ENCODE data around the gene SCYGR7. TPM values are rescaled to one million over a fixed set of nuclear protein-coding genes. Genes with fewer than 3 reads are reported as not detected.

The SCYGR7 gene
- total and polyA plus RNA-seq, 2 of the 13 experiments (the other 11 are each of a cell fraction or from before 2014, with no cell fraction given): not detected

DNA sequence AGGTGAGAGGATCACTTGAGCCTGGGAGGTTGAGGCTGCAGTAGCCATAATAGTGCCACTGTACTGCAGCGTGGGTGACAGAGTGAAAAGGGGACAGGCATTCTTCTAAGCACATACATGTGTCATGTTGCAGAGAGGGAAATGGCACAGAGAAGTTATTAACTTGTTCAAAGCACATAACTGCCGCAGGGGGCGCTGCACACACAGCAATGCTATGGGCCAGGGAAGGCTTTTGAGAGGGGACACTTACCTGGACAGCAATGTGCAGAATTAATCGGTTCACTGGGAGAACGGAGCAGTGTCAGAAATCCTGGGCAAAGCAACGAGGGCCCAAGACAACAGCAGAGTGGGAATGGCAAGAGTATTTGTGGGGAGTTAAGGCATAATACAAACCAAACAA lies 19.9 kb downstream of the SCYGR7 start (continued):
- TF ChIP-seq CBX5 (CRISPR knock-in tag; IDR thresholded peaks at IDR 0.05; ENCODE audit: borderline replicate concordance) (peak; percentile 24; the same call in 1 of the 2 replicates), IRF2 (CRISPR knock-in tag; IDR thresholded peaks at IDR 0.05) (no peak), CREB1 (IDR thresholded peaks at IDR 0.05) (no peak), CREB1 (CRISPR knock-in tag; IDR thresholded peaks at IDR 0.05) (no peak), SATB2 (CRISPR knock-in tag; IDR thresholded peaks at IDR 0.05) (no peak), ZNF138 (CRISPR knock-in tag; IDR thresholded peaks at IDR 0.05; ENCODE audit: low read depth) (no peak), CREM (IDR thresholded peaks at IDR 0.05) (no peak), CREM (CRISPR knock-in tag; IDR thresholded peaks at IDR 0.05) (no peak), XRCC5 (optimal IDR thresholded peaks at IDR 0.05; ENCODE audit: low read length) (peak; percentile 56), ZNF564 (CRISPR knock-in tag; IDR thresholded peaks at IDR 0.05) (no peak), ZNF619 (CRISPR knock-in tag; IDR thresholded peaks at IDR 0.05) (no peak), STAG1 (CRISPR knock-in tag; IDR thresholded peaks at IDR 0.05) (peak; percentile 71), ZSCAN25 (CRISPR knock-in tag; IDR thresholded peaks at IDR 0.05) (no peak), ZNF761 (CRISPR knock-in tag; conservative IDR thresholded peaks at IDR 0.05) (no peak), SP1 (IDR thresholded peaks at IDR 0.05) (no peak), SP1 (CRISPR knock-in tag; IDR thresholded peaks at IDR 0.05) (no peak), NFATC3 (CRISPR knock-in tag; IDR thresholded peaks at IDR 0.05) (no peak), RAD21 (CRISPR knock-in tag; IDR thresholded peaks at IDR 0.05) (peak; percentile 44; the same call in 1 of the 2 replicates), ZNF446 (CRISPR knock-in tag; IDR thresholded peaks at IDR 0.05) (no peak), TOE1 (CRISPR knock-in tag; IDR thresholded peaks at IDR 0.05) (no peak), ZNF841 (CRISPR knock-in tag; IDR thresholded peaks at IDR 0.05; ENCODE audit: borderline replicate concordance) (no peak), BORCS8-MEF2B (CRISPR knock-in tag; IDR thresholded peaks at IDR 0.05) (no peak), PCBP1 (IDR thresholded peaks at IDR 0.05; ENCODE audit: borderline replicate concordance, low read depth, low read length) (no peak)
- TF ChIP-seq, protein P1, sequence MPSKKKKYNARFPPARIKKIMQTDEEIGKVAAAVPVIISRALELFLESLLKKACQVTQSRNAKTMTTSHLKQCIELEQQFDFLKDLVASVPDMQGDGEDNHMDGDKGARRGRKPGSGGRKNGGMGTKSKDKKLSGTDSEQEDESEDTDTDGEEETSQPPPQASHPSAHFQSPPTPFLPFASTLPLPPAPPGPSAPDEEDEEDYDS (CRISPR knock-in tag; IDR thresholded peaks at IDR 0.05): no peak
- TF ChIP-seq, protein P2, sequence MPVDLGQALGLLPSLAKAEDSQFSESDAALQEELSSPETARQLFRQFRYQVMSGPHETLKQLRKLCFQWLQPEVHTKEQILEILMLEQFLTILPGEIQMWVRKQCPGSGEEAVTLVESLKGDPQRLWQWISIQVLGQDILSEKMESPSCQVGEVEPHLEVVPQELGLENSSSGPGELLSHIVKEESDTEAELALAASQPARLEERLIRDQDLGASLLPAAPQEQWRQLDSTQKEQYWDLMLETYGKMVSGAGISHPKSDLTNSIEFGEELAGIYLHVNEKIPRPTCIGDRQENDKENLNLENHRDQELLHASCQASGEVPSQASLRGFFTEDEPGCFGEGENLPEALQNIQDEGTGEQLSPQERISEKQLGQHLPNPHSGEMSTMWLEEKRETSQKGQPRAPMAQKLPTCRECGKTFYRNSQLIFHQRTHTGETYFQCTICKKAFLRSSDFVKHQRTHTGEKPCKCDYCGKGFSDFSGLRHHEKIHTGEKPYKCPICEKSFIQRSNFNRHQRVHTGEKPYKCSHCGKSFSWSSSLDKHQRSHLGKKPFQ (CRISPR knock-in tag; IDR thresholded peaks at IDR 0.05; ENCODE audit: insufficient replicate concordance): no peak
- TF ChIP-seq, protein P3, sequence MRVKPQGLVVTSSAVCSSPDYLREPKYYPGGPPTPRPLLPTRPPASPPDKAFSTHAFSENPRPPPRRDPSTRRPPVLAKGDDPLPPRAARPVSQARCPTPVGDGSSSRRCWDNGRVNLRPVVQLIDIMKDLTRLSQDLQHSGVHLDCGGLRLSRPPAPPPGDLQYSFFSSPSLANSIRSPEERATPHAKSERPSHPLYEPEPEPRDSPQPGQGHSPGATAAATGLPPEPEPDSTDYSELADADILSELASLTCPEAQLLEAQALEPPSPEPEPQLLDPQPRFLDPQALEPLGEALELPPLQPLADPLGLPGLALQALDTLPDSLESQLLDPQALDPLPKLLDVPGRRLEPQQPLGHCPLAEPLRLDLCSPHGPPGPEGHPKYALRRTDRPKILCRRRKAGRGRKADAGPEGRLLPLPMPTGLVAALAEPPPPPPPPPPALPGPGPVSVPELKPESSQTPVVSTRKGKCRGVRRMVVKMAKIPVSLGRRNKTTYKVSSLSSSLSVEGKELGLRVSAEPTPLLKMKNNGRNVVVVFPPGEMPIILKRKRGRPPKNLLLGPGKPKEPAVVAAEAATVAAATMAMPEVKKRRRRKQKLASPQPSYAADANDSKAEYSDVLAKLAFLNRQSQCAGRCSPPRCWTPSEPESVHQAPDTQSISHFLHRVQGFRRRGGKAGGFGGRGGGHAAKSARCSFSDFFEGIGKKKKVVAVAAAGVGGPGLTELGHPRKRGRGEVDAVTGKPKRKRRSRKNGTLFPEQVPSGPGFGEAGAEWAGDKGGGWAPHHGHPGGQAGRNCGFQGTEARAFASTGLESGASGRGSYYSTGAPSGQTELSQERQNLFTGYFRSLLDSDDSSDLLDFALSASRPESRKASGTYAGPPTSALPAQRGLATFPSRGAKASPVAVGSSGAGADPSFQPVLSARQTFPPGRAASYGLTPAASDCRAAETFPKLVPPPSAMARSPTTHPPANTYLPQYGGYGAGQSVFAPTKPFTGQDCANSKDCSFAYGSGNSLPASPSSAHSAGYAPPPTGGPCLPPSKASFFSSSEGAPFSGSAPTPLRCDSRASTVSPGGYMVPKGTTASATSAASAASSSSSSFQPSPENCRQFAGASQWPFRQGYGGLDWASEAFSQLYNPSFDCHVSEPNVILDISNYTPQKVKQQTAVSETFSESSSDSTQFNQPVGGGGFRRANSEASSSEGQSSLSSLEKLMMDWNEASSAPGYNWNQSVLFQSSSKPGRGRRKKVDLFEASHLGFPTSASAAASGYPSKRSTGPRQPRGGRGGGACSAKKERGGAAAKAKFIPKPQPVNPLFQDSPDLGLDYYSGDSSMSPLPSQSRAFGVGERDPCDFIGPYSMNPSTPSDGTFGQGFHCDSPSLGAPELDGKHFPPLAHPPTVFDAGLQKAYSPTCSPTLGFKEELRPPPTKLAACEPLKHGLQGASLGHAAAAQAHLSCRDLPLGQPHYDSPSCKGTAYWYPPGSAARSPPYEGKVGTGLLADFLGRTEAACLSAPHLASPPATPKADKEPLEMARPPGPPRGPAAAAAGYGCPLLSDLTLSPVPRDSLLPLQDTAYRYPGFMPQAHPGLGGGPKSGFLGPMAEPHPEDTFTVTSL (CRISPR knock-in tag; IDR thresholded peaks at IDR 0.05; ENCODE audit: borderline replicate concordance): no peak
- TF ChIP-seq, protein P4, sequence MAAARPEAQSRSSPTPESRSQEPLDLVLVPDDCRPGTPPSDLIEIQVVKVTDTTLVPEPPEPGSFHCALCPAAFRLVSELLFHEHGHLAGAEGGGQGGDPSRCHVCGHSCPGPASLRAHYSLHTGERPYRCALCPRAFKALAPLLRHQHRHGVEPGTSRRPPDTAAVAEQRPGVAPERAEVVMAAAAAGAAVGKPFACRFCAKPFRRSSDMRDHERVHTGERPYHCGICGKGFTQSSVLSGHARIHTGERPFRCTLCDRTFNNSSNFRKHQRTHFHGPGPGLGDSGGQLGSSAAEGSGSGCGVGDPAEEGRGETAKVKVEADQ (CRISPR knock-in tag; IDR thresholded peaks at IDR 0.05; ENCODE audit: borderline replicate concordance): no peak
